ENCODE results near the gene CAB39.

GRCh38 chr2:230794497-230794896 lies 81.9 kb downstream of the CAB39 start:
- TF ChIP-seq CTCF (IDR thresholded peaks at IDR 0.05) (no peak), EP300 (IDR thresholded peaks at IDR 0.05) (no peak)
